Activated naive CD8-positive, alpha-beta T cell treated with anti-CD3 and anti-CD28 coated beads, Interleukin-2, amount 10 ng/mL, durations not matched to agents 7 days and 5 days (primary cell): ENCODE measurements around the gene WDR93. TPM values are rescaled to one million over a fixed set of nuclear protein-coding genes. Genes with fewer than 3 reads are reported as not detected.

Source experiments
- ATAC-seq: fragments of 150-1000 bp; cut with Tn5 transposase; one replicate; pipeline ENCODE4 v1.10.0; 2021; ENCODE audit warnings: low read depth, moderate library complexity
- POLR2A ChIA-PET: fragments of 350-600 bp; sonication (Branson Sonifier 250); formaldehyde crosslinking; loops from one replicate; lab custom pipeline; 2021; ENCODE audit warnings: antibody characterized with exemption; lab: Charles Lee
- DNase-seq: peaks from one replicate; pipeline ENCODE4 v3.0.0; 2021
- H3K27ac Mint-ChIP-seq: one replicate; pipeline ENCODE4 v1.8.0; 2022; ENCODE audit warnings: mild to moderate bottlenecking, mixed read lengths
- H3K27me3 Mint-ChIP-seq: one replicate; pipeline ENCODE4 v1.8.0; 2022; ENCODE audit warnings: mild to moderate bottlenecking, moderate library complexity, mixed read lengths
- H3K36me3 Mint-ChIP-seq: one replicate; pipeline ENCODE4 v1.8.0; 2021; ENCODE audit warnings: mild to moderate bottlenecking, mixed read lengths
- H3K4me1 Mint-ChIP-seq: one replicate; pipeline ENCODE4 v1.8.0; 2021; ENCODE audit warnings: mixed read lengths
- H3K4me3 Mint-ChIP-seq: one replicate; pipeline ENCODE4 v1.8.0; 2022; ENCODE audit warnings: mild to moderate bottlenecking, moderate library complexity, mixed read lengths
- H3K9me3 Mint-ChIP-seq: one replicate; pipeline ENCODE4 v1.8.0; 2021; ENCODE audit warnings: mixed read lengths
- total RNA-seq, 2 experiments: library from RNA; stranded (reverse); gene quantifications; one replicate each; pipeline ENCODE4 v1.2.3, GENCODE V29; 2021

The WDR93 gene
- total RNA-seq, 2 experiments from 2014 or later: not detected

DNA sequence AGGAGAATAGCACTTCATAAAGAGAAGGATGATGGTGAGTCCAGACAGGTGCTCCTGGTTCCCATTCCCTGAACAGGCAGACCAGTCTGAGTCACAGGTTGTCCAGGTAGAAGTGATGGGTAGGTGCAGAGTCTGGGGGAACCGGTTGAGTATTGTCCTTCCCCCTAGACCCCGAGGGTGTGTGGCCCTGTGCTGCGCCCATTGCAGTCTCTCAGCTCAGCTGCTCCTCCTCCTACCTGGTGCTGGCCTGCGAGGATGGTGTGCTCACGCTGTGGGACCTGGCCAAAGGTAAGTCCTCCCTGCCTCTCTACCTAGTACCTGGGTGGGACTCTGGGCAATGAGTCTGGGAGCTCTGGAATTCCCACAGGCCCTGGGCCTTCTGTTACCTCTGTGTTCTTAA is 40.7 kb downstream of the WDR93 start:
- H3K36me3 Mint-ChIP-seq: no peaks in the 10 kb centered on the region
- ATAC-seq (no peak), DNase-seq (no peak)
- no peak overlapping the region for H3K4me3 Mint-ChIP-seq
- H3K9me3 Mint-ChIP-seq: no peaks in the 10 kb centered on the region
- no peaks in the 10 kb centered on the region for H3K4me1 Mint-ChIP-seq
- H3K27ac Mint-ChIP-seq: no peak overlapping the region
- H3K27me3 Mint-ChIP-seq: peaks cover 16% of the 10 kb centered on the region
- POLR2A ChIA-PET: no interaction called here

DNA sequence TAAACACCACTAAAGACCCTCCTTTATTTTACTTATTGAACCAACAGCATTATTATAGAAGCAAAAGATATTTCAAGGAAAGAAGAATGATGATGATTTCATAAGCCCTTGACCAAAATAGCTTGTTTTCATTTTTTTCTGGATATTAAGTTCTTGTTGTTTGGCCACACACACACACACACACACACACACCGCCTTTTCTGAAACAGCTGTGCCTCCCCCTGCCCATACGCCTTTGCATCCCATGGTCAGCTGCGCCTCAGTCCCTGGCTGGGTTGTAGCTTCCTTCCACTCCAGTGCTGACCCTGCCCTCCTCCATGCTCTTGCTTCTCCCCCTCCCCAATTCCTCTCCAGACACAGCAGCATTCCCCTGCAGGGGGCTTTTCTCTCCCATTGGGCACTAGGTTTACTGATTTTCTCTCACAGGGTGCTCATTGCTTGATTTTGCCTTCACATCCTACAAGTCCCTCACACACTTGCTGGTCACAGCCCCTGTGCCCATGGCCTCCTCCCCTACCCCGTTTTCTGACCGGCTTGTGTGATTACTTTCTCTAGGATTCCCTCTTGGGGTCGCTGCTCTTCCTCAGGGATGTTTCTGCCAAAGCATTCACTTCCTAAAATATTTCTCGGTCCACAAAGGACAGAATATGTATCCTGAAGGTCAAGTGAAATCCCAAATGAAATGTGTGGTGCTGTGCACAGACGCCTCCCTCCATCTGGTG is 42.0 kb downstream of the WDR93 start:
- no peak overlapping the region for H3K4me3 Mint-ChIP-seq
- H3K36me3 Mint-ChIP-seq: no peaks in the 10 kb centered on the region
- no peak for ATAC-seq
- peaks cover 12% of the 10 kb centered on the region for H3K27me3 Mint-ChIP-seq
- no peaks in the 10 kb centered on the region for H3K4me1 Mint-ChIP-seq
- no peak overlapping the region for H3K27ac Mint-ChIP-seq
- no peaks in the 10 kb centered on the region for H3K9me3 Mint-ChIP-seq
- POLR2A ChIA-PET: no interaction called here
- DNase-seq: no peak

- Mint-ChIP-seq H3K27ac (no peak overlapping the region), H3K4me3 (no peak overlapping the region), H3K27me3 (peaks cover 10% of the 10 kb centered on the region), H3K4me1 (peaks cover 2% of the 10 kb centered on the region), H3K9me3 (no peaks in the 10 kb centered on the region), H3K36me3 (no peaks in the 10 kb centered on the region)
- POLR2A ChIA-PET: no interaction called here
- ATAC-seq (no peak), DNase-seq (no peak)
These were observed 45.2 kb downstream of the WDR93 start for GRCh38 chr15:89735773-89736172.

DNA sequence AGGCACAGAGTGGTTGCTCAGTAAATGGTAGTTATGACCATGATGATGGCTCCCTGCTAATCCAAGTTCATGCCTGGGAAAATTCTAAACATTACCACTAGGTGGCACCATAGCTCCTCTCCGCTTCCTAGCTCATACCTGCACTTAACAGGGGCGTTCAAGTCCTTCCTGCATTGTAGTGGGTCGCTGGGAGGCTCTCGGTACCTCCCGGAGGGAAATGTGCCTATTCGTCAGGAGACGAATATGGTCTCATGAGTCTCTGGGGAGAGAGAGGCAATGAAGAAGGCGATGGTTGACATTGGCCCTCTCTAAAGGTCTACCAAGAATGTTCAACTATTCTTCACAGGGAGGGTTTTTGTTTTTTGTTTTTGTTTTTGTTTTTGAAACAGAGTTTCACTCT is 49.5 kb downstream of the WDR93 start:
- H3K36me3 Mint-ChIP-seq: no peaks in the 10 kb centered on the region
- H3K9me3 Mint-ChIP-seq: no peaks in the 10 kb centered on the region
- peak overlapping the region; percentile 55 for H3K4me3 Mint-ChIP-seq
- POLR2A ChIA-PET: interaction anchor here (1.0 kb wide), 1 partner anchor 10 kb away, joined by 3 read pairs; no protein-coding TSS in a partner anchor
- H3K27me3 Mint-ChIP-seq: peaks cover 3% of the 10 kb centered on the region
- peak; percentile 92 for ATAC-seq
- no peak for DNase-seq
- peaks cover 2% of the 10 kb centered on the region for H3K4me1 Mint-ChIP-seq
- H3K27ac Mint-ChIP-seq: no peak overlapping the region

DNA sequence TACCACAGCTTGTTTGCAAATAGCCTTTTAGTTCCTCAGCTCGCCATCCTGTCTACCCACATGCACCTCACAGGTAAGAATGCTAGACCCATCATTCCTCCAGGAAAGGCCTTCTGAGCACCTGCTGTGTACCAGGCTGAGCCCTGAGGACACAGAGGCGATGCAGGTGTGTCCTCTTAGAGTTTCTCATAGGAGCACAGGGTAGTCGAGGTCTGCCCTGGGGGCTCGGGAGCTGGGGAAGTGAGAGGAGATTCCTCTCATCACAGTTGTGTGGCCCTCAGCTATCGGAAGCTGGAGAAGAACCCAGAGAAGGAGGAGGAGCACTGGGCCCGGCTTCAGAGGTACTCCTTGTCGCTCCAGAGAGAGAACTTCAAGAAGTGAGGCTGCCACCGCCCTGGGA is 52.4 kb downstream of the WDR93 start:
- DNase-seq: no peak
- POLR2A ChIA-PET: no interaction called here
- no peaks in the 10 kb centered on the region for H3K27me3 Mint-ChIP-seq

DNA sequence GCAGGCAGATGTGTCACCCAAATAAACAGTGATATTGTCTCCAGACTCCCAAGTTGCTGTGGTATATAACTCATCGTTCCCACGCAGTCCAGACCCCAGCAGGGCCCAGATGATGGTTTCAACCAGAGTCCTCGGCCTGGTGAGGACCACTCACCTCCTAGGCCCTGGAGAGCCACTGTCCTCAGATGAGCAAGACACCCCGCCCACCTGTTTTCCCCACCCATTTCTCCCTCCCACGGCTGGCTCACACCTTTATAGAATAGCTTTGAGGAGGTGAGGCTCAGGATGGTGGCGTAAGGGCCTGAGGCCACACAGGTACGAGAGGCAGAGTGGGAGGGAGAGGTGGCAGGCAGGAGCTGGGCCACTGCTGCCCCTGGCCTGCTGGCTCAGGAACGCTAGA is 53.0 kb downstream of the WDR93 start:
- POLR2A ChIA-PET: no interaction called here

More for the DNA sequence above, 52.4 kb downstream of the WDR93 start:
- Mint-ChIP-seq H3K36me3 (no peaks in the 10 kb centered on the region), H3K27ac (no peak overlapping the region), H3K4me1 (peaks cover 2% of the 10 kb centered on the region), H3K4me3 (no peak overlapping the region), H3K9me3 (no peaks in the 10 kb centered on the region)
- no peak for ATAC-seq

GRCh38 chr15:89745131-89745530 is 54.5 kb downstream of the WDR93 start:
- POLR2A ChIA-PET: no interaction called here
- Mint-ChIP-seq H3K36me3 (peaks cover 2% of the 10 kb centered on the region), H3K4me1 (peaks cover 4% of the 10 kb centered on the region), H3K27me3 (peaks cover 9% of the 10 kb centered on the region), H3K27ac (no peak overlapping the region), H3K9me3 (no peaks in the 10 kb centered on the region), H3K4me3 (no peak overlapping the region)
- no peak for DNase-seq
- ATAC-seq: no peak

More for the DNA sequence above, 53.0 kb downstream of the WDR93 start:
- no peaks in the 10 kb centered on the region for H3K36me3 Mint-ChIP-seq
- H3K9me3 Mint-ChIP-seq: no peaks in the 10 kb centered on the region
- no peak overlapping the region for H3K27ac Mint-ChIP-seq
- DNase-seq (no peak), ATAC-seq (no peak)
- no peaks in the 10 kb centered on the region for H3K27me3 Mint-ChIP-seq
- peaks cover 2% of the 10 kb centered on the region for H3K4me1 Mint-ChIP-seq
- H3K4me3 Mint-ChIP-seq: no peak overlapping the region

DNA sequence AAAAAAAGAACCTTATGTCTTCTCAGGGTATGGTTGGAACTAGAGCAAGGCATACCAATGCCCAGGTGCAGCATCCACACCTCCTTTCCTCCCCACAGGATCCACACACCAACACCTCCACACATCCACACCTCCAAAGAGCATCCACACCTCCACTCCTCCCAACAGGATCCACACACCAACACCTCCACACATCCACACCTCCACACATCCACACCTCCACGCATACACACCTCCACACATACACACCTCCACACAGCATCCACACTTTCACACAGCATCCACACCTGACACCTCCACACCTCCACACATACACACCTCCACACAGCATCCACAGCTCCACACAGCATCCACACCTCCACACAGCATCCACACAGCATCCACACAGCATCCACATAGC is 55.2 kb downstream of the WDR93 start:
- no peak overlapping the region for H3K4me3 Mint-ChIP-seq
- ATAC-seq (no peak), DNase-seq (no peak)
- H3K4me1 Mint-ChIP-seq: peaks cover 2% of the 10 kb centered on the region
- POLR2A ChIA-PET: no interaction called here
- no peaks in the 10 kb centered on the region for H3K9me3 Mint-ChIP-seq
- H3K36me3 Mint-ChIP-seq: peaks cover 2% of the 10 kb centered on the region
- peaks cover 9% of the 10 kb centered on the region for H3K27me3 Mint-ChIP-seq
- no peak overlapping the region for H3K27ac Mint-ChIP-seq

GRCh38 chr15:89746386-89746780 is 55.8 kb downstream of the WDR93 start:
- H3K27ac Mint-ChIP-seq: no peak overlapping the region
- peaks cover 9% of the 10 kb centered on the region for H3K27me3 Mint-ChIP-seq
- H3K4me3 Mint-ChIP-seq: no peak overlapping the region
- DNase-seq: no peak
- ATAC-seq: no peak
- POLR2A ChIA-PET: no interaction called here
- peaks cover 2% of the 10 kb centered on the region for H3K36me3 Mint-ChIP-seq
- no peaks in the 10 kb centered on the region for H3K9me3 Mint-ChIP-seq
- H3K4me1 Mint-ChIP-seq: peaks cover 2% of the 10 kb centered on the region

GRCh38 chr15:89747708-89748682 is 57.4 kb downstream of the WDR93 start:
- H3K27me3 Mint-ChIP-seq: peaks cover 16% of the 10 kb centered on the region
- ATAC-seq (no peak), DNase-seq (no peak)
- no peaks in the 10 kb centered on the region for H3K9me3 Mint-ChIP-seq
- H3K4me3 Mint-ChIP-seq: no peak overlapping the region
- H3K4me1 Mint-ChIP-seq: peaks cover 2% of the 10 kb centered on the region
- POLR2A ChIA-PET: no interaction called here
- peaks cover 2% of the 10 kb centered on the region for H3K36me3 Mint-ChIP-seq
- H3K27ac Mint-ChIP-seq: no peak overlapping the region

DNA sequence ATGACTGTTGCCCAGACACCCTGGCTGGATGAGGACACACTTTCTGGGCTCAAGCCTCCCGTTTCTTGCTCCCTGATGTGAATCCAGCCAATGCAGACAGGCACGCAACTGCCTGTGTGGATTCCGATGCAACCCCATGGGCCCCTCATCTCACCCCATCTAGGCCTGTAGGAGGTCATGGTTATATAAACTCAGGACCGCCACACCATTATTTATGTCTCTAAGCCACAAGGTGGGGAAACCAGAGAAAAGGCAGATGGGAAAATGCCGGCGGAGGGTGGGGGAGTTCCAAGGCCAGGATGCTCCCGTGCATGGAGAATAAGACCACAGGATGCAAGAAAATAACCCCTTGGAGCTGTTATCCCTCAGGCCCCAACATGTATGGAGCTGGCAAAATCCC is 58.4 kb downstream of the WDR93 start:
- Mint-ChIP-seq H3K4me3 (no peak overlapping the region), H3K27ac (no peak overlapping the region), H3K4me1 (peaks cover 2% of the 10 kb centered on the region), H3K9me3 (no peaks in the 10 kb centered on the region), H3K27me3 (peaks cover 21% of the 10 kb centered on the region), H3K36me3 (peaks cover 2% of the 10 kb centered on the region)
- ATAC-seq: no peak
- POLR2A ChIA-PET: interaction anchor here (1.0 kb wide), 1 partner anchor 145 kb away, joined by 3 read pairs; the partner anchor contains the start of gene AP3S2
- no peak for DNase-seq

DNA sequence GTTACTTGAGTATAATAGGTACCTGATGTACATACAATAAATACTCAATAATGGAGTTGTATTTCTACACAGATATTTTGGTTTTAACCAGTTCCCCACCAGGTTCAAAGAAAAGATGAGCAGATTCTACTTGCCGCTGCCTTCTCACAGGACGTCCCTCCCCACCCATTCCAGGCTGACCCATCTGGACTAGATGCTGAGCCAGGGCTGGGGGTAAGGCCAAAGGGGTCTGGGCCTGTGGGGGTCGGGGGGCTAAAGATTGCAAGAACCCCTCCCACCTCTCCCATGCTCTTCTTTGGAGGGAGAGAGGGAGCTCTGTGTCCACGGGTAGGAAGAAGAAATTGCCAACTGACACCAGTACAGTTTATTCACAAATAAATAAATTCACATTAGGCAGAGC is 58.9 kb downstream of the WDR93 start:
- Mint-ChIP-seq H3K27me3 (peaks cover 23% of the 10 kb centered on the region), H3K4me1 (peaks cover 2% of the 10 kb centered on the region), H3K4me3 (peak overlapping the region; percentile 77), H3K27ac (no peak overlapping the region), H3K9me3 (no peaks in the 10 kb centered on the region), H3K36me3 (peaks cover 2% of the 10 kb centered on the region)
- POLR2A ChIA-PET: interaction anchor here (0.9 to 1.0 kb wide), 2 partner anchors 9 to 144 kb away, joined by 3 read pairs; partner anchors contain the start of gene AP3S2
- ATAC-seq (no peak), DNase-seq (no peak)

DNA sequence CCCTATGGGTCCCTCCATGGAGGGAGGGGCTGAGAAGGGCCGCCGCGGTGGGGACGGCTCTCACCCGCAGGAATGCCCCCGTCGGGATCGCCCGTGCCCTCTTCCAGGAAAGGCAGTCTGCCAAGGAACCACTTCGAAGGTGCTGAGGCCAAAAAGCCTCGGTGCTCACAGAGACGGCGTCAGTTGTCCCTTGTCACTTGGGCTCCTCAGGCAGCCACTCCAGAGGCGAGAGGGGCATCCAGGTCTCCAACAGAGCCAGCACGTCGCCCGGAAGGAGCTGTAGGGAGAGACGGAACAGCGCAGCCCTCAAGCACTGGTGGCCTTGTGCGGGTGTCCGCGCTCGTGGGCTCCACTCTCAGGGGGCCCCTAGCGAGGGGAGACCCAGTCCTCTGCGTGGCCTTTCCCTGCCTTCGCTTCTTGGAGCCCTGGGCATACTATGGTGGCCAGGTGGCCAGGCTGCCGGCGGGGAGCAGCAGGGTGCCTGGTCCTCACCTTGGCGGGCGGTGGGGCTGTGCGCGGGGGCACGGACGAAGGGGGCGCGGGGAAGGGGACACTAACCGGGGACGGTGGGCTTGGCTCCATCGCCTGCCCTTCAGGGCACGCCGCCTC is 59.4 kb downstream of the WDR93 start:
- ATAC-seq (peak; percentile 8), DNase-seq (no peak)
- Mint-ChIP-seq H3K36me3 (peaks cover 2% of the 10 kb centered on the region), H3K27ac (peak overlapping the region; percentile 73), H3K4me1 (peaks cover 2% of the 10 kb centered on the region), H3K27me3 (peaks cover 27% of the 10 kb centered on the region), H3K4me3 (peak overlapping the region; percentile 77), H3K9me3 (no peaks in the 10 kb centered on the region)
- POLR2A ChIA-PET: interaction anchor here (0.5 to 1.0 kb wide), 3 partner anchors 10 to 148 kb away, joined by 3 read pairs; partner anchors contain the start of gene AP3S2
